GM21529 (cell line): ENCODE measurements around the gene CRBN.

ENCODE experiments used
- ATAC-seq: cut with Tn5 transposase; IDR thresholded peaks from one replicate; pipeline ENCODE4 v1.9.1; 2021; ENCODE audit not compliant: unreplicated experiment

CRBN gene

DNA sequence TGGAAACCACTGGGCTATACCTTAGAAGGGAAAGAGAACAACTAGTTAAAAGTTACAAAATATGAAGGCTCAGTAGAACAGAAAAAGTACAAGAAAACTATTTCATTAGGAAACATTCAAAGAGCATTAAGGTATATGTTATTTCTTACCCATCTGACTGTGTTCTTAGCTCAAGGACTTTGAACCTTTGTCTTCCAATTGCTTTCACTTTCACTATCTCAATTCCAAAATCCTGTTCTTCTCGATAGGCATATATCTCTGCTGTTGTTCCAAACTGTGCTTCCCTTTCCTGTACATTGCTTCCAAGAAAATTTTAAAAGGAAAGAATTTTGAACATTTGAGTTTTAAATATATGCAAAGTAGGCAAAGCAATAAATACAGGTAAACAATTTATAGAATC is 6.9 kb downstream of the CRBN start:
- no peak for ATAC-seq

DNA sequence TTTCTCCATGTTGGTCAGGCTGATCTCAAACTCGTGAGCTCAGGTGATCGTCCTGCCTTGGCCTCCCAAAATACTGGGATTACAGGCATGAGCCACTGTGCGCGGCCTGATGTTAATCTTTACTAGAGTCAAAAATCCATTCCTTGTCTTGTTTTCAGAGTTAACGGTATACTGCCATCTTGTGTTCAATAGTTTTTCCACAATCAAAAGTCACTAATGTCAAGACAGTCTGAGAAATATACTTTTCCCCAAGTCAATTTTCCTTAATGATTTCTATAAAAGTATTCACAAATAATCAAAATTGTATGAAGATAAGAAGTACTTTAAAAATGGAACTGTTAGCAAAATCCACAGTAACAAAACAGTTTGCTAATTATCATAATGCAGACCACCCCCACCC is 8.5 kb downstream of the CRBN start:
- peak; percentile 47 for ATAC-seq

DNA sequence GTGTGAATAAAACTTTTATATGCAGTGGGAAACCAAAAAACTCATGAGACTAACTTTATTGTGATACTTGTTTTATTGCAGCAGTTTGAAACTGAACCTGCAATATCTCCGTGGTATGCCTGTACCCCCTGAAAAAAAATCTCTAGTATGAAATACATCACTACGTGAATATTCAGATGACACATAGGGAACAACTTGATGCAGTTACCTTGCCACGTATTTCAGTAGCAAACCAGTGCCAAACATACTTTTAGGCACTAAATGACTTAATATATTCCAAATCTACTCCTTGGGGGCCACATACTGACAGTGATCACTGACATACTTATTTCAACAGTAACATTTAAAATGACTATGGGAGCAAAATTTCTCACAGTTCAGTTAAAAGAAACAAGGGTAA is 13.8 kb downstream of the CRBN start:
- no peak for ATAC-seq

DNA sequence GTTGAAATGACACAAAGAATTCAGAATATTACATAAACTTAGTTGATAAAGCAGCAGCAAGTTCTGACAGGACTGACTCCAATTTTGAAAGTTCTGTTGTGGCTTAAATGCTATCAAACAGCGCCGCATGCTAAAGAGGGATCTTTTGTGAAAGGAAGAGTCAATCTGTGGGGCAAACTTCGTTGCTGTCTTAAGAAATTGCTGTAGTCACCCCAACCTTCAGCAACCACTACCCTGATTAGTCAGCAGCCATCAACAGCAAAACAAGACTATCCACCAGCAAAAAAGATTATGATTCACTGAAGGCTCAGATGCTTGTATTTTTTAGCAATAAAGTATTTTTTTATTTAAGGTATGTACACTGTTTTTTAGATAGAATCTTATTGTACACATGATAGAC is 14.2 kb downstream of the CRBN start:
- ATAC-seq, result no peak

DNA sequence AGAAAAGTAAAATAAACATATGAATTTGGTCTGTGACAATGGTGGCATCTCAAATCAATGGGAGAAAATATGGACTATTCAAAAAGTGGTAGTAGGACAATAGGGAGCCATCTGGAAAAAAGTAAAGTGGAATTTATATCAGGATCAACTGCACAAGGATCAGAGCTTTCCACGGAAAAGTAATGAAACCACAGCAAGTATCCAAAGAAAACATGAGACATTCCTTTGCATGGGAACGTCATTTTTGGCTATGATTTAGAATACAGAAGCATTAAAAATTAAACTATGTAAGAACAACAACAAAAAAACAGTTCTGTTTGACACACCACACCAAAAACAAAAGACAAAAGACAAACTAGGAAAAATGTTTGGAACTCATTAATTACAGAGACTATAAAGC is 18.7 kb downstream of the CRBN start:
- ATAC-seq, result no peak

DNA sequence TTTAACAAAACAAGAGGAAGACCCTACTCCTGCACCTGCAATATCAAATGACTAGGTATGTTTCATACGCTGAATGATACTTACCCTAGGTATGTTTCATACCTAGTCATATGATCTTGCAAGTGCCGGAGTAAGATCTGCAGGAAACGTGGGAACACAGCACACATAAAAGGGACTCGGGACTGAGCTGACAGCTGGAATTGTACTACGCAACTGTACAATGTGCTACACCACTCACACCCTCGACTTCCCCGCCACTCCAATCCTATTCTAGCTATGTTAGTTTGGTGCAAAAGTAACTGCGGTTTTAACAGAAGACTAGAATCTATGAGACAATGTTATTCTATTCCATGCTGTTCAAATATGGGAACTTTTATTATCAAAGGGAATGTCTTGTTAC is 22.0 kb downstream of the CRBN start:
- no peak for ATAC-seq

DNA sequence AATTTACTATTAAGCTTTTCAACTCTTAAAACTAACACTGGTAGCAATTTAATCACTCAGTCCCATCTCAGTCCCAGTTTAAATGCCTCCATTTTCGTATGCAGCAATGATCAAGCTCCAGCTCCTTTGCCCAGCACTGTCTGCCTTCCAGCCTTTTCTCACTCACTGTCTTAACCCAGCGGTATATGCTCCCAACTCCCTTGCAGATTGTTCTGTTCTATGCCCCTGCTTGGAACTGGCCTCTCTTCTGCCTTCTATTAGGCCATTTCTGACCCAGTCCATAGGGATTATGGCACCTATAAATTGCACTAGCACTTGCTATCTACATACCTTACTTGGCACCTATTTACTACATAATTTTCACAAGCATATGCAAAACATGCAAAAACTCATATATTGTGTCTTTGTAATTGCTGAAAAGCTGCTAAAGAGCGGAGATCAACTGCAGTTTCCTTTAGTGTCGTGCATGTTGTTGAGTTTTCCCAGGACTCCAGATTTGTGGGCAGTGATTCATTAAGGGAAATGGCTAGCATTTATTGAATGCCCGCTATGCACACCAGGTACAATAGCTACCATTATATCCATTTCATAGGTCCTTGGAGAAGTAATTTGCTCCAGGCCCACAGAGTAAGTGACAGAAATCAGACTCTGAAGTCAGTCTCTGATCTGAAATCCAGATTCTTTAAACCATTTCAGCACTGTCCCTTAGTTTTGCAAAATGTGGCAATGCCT is 24.4 kb downstream of the CRBN start:
- no peak for ATAC-seq

DNA sequence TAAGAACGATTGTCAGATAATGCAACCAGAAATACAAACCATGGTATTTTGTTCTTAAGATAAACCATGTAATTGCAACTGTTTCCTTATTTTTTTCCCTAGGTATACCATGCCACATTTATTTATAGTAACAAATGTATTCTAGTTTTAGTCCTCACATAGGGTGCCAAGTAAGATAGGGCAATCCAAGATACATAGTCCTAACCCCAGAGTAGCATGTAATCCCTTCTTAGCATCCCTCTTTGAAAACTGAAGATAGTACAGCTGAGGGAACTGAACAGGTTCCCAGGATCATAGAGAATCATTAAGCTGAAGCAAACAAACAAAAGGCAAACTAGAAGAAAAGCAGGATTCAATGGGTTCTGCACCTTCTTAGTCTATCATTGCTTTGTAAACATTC is 28.0 kb downstream of the CRBN start:
- no peak for ATAC-seq

DNA sequence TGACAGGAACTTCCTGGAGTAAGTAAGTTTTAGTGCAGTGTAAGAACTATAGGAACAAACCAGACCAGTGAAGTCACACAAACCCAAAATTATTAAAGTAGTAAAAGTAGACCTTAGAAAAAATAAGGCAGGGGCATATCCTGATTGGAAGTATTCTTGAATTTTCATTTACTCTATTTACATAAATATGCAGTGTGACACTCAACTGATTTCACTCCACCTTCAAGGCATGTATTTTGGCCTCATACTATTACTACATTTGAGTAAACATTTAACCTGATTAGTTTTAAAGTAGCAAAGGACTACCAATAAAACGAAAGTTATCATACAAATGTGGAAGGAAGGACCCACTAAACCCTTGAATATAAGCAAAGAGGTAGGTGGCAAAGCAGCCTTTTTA is 29.9 kb downstream of the CRBN start:
- ATAC-seq, result no peak

DNA sequence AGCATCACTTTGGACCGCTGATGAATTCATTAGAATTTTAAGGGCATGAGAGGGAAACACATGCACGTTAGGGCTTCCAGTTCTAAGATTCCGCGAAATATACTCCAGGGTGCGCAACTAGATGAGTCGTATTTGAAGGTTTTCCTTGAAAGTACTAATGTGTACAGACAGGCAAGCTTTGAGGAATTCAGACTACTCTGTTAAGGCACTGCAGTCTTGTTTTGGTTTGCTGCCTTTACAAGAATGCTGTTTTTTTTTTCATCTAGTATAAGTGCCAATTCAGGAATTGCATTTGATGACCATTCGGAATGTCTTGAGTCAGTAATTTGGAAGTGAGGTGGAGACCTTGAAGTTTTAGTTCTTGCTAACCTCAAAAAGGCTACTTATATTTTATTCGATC is 33.7 kb downstream of the CRBN start:
- ATAC-seq, result no peak

DNA sequence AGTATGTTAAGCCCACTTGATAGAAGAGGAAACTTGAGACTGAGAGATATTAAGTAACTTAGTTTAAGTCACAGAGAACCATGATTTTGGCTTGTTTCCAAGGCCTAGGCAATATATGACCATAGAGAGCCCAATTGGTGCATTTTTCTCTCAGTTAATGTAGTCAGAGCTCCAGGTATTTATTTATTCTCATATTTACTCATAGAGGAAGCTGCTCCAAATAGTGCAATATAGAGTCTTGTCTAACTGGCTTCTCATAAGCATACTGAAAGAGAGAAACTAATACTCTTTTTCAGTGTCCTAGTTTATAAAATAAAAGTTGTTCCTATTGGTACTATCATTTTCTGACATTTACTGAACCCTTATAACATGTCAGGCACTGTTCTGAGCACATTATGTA is 37.6 kb downstream of the CRBN start:
- ATAC-seq, result no peak

DNA sequence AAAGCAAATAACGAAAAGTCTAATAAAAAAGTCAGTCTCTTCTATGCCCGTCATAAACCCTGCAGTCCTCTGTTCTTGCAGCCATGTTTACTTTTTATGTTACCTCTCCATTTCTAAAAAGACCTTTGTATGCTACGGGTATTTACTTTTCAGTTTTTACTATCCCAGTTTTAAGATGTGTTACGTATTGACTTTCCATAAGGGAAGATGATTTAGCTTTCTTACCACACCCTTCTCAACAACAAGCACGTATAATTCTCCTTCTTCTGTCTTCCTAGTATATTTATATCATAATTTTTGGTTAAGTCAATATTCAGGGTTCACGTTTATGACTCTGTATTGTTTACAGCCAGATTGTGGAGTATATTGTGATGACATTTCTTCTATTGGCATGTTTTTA is 42.0 kb downstream of the CRBN start:
- no peak for ATAC-seq

DNA sequence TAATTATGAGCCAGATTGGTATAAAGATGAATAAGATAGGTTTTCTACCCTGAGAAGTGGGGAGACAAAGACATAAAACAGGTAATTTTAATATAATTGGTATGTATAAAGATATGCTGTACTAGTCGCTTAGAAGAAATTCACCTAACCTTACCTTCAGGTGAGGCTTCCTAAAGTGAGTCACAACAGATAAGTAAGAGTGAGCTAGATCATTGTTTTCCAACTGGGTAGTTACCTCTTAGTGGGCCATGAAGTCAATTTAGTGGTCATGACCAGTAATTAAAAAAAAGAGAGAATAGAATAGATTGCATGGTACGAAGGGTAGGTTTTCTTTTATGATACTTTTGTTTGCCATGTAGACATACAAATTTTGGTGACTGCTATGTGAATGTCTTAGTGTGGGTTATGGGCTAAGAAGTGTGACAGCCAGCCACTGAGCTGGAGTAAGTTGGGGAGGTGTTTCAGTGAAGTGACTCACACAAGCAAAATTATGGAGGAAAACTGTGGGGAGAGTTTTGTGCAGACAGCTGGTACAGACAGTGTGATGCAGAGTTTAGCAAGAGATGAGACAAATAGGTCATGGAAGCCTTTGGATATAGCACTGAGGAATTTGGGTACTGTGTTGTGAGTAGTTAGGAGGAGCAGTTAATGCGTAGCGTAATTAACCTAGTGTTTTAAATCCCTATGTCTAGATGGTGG is 44.6 kb downstream of the CRBN start:
- ATAC-seq, result no peak

DNA sequence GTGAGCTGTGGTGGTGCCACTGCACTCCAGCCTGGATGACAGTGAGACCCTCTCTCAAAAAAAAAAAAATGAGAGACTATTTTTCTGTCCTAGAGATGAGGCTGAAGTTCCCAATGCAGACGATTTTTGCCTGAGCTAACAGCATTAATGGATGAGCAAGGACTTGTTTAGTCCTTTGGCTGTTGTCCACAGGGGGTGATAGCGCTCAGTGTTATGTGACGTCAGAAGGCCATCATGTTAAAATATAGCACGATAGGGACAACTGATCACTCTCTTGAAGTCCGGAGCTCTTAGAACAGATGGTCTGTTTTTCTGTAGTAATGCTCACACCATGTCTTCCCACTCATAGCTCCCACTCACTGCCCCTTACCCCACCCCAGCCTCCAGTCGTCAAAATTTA is 46.0 kb downstream of the CRBN start:
- ATAC-seq, result no peak

DNA sequence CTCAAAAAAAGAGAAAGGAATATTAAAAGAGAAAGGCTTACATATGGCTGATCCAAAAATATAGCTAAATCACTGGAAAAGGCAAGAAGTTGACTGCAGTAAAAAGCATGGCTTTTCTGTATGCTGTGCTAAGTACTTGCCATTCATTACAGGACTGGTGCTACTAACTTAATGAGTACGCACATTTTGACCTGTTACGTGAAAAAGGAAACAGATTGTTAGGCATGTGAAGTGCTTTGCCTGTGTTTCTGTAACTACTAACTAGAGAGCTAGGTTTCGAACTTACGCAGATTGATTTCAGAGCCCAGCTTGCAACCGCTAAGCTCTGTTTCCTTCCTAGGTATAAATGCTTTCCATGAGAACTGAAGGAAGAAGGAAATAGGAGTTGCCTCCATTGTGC is 49.9 kb downstream of the CRBN start:
- ATAC-seq, result no peak

DNA sequence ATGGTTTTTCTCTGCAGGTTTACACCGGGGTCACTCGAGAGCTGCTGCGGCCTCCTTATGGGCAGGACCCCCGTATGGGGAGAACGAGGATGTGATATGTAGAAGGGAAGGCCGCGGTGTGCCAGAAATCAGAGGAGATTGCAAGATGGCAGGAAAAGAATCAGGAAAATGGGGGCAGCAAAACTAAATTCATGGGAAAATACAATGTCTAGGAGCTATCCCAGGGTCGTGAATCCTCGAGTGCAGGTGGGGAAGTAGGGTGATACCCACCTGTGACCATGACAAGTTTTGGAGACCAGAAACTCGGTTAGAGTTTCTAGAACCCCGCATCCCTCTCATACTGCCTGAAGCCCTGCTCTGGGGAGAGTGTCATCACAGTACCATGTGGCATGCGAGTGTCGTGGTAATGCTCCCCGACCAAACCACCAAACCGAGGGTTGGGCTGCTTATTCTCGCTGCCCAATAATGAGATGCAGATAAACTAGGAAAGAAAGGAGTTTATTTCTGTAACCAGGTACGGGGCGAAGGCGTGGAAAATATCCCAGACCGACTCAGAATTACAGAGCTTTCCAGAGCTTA is 52.0 kb downstream of the CRBN start:
- ATAC-seq, result peak; percentile 24

DNA sequence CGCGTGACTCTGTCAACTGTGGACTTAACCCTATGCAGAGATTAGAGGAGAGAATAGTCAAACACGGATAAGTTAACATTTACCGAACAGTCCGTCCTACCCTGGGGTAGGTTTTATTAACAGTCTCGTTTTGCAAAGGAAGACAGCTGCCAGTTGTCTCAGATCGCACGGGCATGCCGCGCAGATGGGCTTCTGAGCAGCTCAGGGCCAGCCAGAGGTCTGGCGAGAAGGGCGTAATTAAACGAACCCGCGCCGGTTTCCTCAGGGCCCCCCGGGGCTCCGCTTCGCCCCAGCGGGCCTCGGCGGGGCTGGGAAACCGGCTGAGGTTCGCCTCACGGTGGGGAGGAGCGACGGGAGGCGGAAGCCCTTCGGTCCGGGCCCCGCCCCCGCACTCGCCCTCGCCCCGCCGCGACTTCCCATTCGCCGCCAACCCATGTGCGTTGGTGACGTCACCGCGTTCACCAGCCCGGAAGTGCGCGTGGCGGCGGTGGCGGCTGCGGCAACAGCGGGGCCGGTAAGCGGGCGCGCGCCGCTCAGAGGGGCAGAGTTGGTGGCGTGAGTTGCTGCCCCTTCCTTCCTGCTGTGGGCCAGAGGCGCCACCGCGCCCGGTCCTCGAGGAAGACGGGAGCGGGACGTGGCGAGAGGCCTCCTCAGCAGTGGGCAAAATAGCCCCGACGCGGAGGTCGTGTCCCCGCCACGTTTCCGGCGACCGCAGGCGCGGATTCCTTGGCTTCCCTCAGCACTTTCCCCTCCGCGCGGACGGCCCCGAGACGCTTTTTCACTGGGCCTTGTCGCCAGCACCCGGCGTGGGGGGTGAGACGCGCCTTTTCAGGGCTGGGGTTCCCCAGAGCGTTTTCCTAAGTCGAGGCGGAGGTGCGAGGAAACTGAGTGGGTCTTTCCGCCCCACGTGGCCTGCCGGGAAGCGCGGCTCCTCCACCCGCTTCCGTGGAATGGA is 52.7 kb downstream of the CRBN start, which contains the start of gene TRNT1:
Gene TRNT1, plus strand, starts transcription at position 464 of the 955 bp plus-strand sequence. CDS start 2,101 bp downstream, outside the sequence.
- peak; percentile 90 for ATAC-seq

DNA sequence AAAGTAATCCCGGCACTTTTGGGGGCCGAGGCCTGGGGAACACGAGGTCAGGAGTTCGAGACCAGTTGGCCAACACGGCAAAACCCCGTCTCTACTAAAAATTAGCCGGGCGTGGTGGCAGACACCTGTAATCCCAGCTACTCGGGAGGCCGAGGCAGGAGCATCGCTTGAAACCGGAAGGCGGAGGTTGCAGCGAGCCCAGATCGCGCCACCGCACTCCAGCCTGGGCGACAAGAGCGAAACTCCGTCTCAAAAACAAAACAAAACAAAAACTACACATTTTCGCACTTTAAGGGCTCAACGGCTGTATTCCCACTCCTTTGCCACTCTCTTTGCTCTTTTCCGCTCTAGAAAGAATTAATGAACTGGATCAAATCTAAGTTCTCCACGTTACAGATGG is 53.5 kb downstream of the CRBN start:
- no peak for ATAC-seq

DNA sequence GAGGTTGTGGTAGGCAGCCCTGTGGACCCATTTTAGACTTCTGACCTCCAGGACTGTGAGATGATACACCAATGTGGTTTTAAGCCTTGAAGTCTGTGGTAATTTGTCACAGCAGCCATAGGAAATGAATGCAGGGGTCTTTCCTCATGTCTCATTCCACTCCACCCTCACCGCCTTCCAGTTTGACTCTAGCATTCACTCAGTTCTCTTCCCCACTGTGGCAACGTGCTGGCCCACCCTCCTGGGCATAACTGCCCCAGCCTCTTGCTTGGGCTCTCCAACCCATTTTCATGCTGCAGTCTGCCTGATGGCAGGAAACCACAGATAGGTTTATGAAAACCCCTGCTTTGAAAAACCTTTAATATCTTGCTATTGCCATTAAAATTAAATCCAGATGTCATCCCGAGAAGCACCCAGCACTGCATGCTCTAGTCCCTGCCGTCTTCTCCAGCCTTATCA is 60.1 kb downstream of the CRBN start:
- ATAC-seq, result no peak

DNA sequence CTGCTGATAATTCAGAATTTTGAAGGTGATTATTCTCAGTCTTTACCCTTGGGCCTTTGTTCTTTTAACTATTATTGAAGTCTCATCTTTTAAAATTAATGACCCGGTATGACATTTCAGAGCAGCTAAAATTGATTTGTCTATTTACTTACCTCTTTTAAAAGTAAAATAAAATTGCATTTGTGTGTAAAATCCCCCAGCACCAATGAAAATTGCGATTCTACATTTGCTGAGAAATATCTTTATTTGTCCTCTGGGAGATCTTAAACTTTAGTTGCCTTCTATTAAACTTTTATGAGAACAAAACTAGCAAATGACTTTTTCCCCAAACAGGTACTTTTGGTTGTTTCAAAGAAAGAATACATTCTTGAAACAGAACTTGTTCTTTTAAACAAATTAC is 61.8 kb downstream of the CRBN start:
- no peak for ATAC-seq

DNA sequence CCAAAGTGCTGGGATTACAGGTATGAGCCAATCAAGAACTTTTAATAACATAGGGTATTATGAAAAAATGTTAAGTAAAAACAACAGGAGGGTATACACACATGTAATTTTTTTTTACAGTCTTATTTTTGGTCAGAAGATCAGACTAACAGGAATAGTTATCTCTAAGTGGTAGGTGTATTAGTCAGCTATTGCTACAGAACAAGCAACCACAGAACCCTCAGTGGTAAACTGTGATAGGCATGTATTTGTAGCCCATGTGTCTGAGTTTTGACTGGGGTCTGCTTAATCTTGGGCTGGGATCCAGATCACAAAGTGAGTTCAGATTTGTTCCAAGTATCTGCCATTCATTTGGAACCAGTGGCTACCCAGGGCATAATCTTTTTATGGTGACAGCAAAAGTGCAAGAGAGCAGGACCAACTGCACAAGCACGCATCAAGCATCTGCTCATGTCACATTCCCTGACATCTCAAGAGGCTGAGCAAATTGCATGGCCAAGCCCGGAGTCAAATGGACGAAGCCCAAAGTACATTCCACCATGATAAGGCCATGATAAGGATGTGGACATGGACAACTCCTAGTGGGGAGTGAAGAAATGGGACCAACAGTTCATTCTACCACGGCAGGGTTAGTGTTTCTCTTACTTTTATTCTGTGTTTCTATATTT is 66.3 kb downstream of the CRBN start:
- ATAC-seq, result no peak
